ENCODE measurements around the gene CACNG5. TPM values are rescaled to one million over a fixed set of nuclear protein-coding genes. Genes with fewer than 3 reads are reported as not detected.
A peak's percentile ranks its signal among the peaks of the same experiment; 100 is the strongest.
"Not testable (repeated sequence)": the region's sequence is repeated elsewhere in the genome, so short reads cannot be mapped to it uniquely, and the experiment has no call there.

Gene CACNG5
- total RNA-seq, 6 experiments from 2014 or later, result not detected

GRCh38 chr17:66897141-66897540 is 62.2 kb downstream of the CACNG5 start:
- Histone ChIP-seq H3K9me3 (no peaks in the 10 kb centered on the region), H3K27me3 (no peaks in the 10 kb centered on the region), H3K36me3 (no peaks in the 10 kb centered on the region), H3K27ac (no peak overlapping the region), H3K4me1 (no peaks in the 10 kb centered on the region), H3K4me3 (no peak overlapping the region)
- intact Hi-C loops (cut with DNase I), result no loop called here
- DNase-seq (no peak), ATAC-seq (no peak)
- TF ChIP-seq, protein P1, sequence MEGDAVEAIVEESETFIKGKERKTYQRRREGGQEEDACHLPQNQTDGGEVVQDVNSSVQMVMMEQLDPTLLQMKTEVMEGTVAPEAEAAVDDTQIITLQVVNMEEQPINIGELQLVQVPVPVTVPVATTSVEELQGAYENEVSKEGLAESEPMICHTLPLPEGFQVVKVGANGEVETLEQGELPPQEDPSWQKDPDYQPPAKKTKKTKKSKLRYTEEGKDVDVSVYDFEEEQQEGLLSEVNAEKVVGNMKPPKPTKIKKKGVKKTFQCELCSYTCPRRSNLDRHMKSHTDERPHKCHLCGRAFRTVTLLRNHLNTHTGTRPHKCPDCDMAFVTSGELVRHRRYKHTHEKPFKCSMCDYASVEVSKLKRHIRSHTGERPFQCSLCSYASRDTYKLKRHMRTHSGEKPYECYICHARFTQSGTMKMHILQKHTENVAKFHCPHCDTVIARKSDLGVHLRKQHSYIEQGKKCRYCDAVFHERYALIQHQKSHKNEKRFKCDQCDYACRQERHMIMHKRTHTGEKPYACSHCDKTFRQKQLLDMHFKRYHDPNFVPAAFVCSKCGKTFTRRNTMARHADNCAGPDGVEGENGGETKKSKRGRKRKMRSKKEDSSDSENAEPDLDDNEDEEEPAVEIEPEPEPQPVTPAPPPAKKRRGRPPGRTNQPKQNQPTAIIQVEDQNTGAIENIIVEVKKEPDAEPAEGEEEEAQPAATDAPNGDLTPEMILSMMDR (IDR thresholded peaks at IDR 0.05), result no peak
- TF ChIP-seq POLR2A (IDR thresholded peaks at IDR 0.05), result no peak
- WGBS (ENCODE audit: insufficient coverage, low coverage, low lambda C conversion rate, missing lambda C conversion rate), result 58% methylated on average over 6 of the region's 9 CpGs

GRCh38 chr17:66898536-66898935 is 63.6 kb downstream of the CACNG5 start:
- no peak for TF ChIP-seq POLR2A (IDR thresholded peaks at IDR 0.05)
- TF ChIP-seq, protein P1 (IDR thresholded peaks at IDR 0.05), result no peak
- Histone ChIP-seq H3K9me3 (no peaks in the 10 kb centered on the region), H3K4me3 (no peak overlapping the region), H3K4me1 (no peaks in the 10 kb centered on the region), H3K36me3 (no peaks in the 10 kb centered on the region), H3K27me3 (no peaks in the 10 kb centered on the region), H3K27ac (no peak overlapping the region)
- no CpG with 5 or more reads among the region's 10 CpGs for WGBS (ENCODE audit: insufficient coverage, low coverage, low lambda C conversion rate, missing lambda C conversion rate)
- no peak for ATAC-seq
- intact Hi-C loops (cut with DNase I), result no loop called here
- DNase-seq, result no peak

- no peaks in the 10 kb centered on the region for H3K9me3 ChIP-seq
- H3K27me3 ChIP-seq, result no peaks in the 10 kb centered on the region
- no peak overlapping the region for H3K4me3 ChIP-seq
- no peak overlapping the region for H3K27ac ChIP-seq
- intact Hi-C loops (cut with DNase I), result loop anchor here in 1 of 2 donors (10.0 kb wide), 1 partner anchor 186 kb away; no protein-coding TSS in a partner anchor
- WGBS (ENCODE audit: insufficient coverage, low coverage, low lambda C conversion rate, missing lambda C conversion rate), result 54% methylated on average over 9 of the region's 9 CpGs
- DNase-seq, result no peak
- no peaks in the 10 kb centered on the region for H3K4me1 ChIP-seq
- ATAC-seq, result no peak
- no peaks in the 10 kb centered on the region for H3K36me3 ChIP-seq
- TF ChIP-seq POLR2A (IDR thresholded peaks at IDR 0.05), result no peak
- TF ChIP-seq, protein P1 (IDR thresholded peaks at IDR 0.05), result peak; percentile 20 to 53 (median 42)
Observed at GRCh38 chr17:66900126-66901010, 65.5 kb downstream of the CACNG5 start.

GRCh38 chr17:66903296-66903695 is 68.4 kb downstream of the CACNG5 start:
- H3K27me3 ChIP-seq, H3K4me1 ChIP-seq, H3K27ac ChIP-seq, H3K9me3 ChIP-seq, DNase-seq, ATAC-seq, H3K36me3 ChIP-seq, H3K4me3 ChIP-seq: not testable (repeated sequence)
- intact Hi-C loops (cut with DNase I), result loop anchor here in 1 of 2 donors (10.0 kb wide), 1 partner anchor 188 kb away; no protein-coding TSS in a partner anchor
- 72% methylated on average over 4 of the region's 6 CpGs for WGBS (ENCODE audit: insufficient coverage, low coverage, low lambda C conversion rate, missing lambda C conversion rate)

DNA sequence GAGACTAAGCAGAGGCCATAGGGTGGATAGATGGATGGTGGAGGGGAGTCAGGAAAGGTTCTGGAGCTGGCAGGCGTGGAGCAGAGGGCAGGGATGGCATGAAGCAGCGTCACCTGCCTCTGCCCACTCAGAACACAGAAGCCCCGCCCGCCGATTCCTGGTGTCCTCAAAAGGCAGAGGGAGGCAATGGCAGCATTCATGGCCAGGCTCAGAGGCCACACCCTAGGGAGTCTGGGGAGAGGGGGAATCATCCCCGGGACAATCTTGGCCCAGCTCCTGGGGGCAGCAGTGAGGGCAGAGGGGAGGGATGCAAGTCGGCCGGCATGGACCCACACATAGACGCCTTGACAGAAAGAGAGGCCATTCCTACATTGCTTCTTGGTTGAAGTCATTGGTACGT is 68.9 kb downstream of the CACNG5 start:
- H3K36me3 ChIP-seq, result no peaks in the 10 kb centered on the region
- WGBS (ENCODE audit: insufficient coverage, low coverage, low lambda C conversion rate, missing lambda C conversion rate), result 56% methylated on average over 3 of the region's 10 CpGs
- H3K27me3 ChIP-seq, result no peaks in the 10 kb centered on the region
- intact Hi-C loops (cut with DNase I), result loop anchor here in 1 of 2 donors (10.0 kb wide), 1 partner anchor 189 kb away; no protein-coding TSS in a partner anchor
- no peaks in the 10 kb centered on the region for H3K4me1 ChIP-seq
- DNase-seq (no peak), ATAC-seq (no peak)
- H3K27ac ChIP-seq, result no peak overlapping the region
- no peak for TF ChIP-seq POLR2A (IDR thresholded peaks at IDR 0.05)
- TF ChIP-seq, protein P1 (IDR thresholded peaks at IDR 0.05), result no peak
- H3K4me3 ChIP-seq, result no peak overlapping the region
- H3K9me3 ChIP-seq, result no peaks in the 10 kb centered on the region

All from right lobe of liver (tissue), 6 donors.